Bronchial epithelial cell (primary cell): ENCODE measurements around the gene MARCHF7. TPM values are rescaled to one million over a fixed set of nuclear protein-coding genes. Genes with fewer than 3 reads are reported as not detected.

Experiments used
- DNase-seq: peaks from one replicate; pipeline ENCODE4 v3.0.0-alpha.2; 2010; ENCODE audit warnings: low read depth
- FAIRE-seq: peaks from 2 replicates; lab custom pipeline; 2011; peaks lifted over from hg19 to GRCh38; lab: Jason Lieb, UNC
- H3K27me3 ChIP-seq: 2 replicates; pipeline ENCODE4 v1.5.1; 2011; ENCODE audit warnings: low read length; ENCODE audit not compliant: control insufficient read depth, insufficient read depth
- H3K36me3 ChIP-seq: 2 replicates; pipeline ENCODE4 v1.5.1; 2011; ENCODE audit warnings: low read length; ENCODE audit not compliant: control insufficient read depth, insufficient read depth
- H3K4me3 ChIP-seq: 2 replicates; pipeline ENCODE4 v1.5.1; 2011; ENCODE audit warnings: mild to moderate bottlenecking, low read depth, low read length, control low read depth
- CTCF ChIP-seq: IDR thresholded peaks from 2 replicates; pipeline ENCODE4 v1.5.1; 2011; ENCODE audit warnings: mild to moderate bottlenecking, moderate library complexity, low read length, control low read depth, inconsistent platforms; ENCODE audit not compliant: insufficient read depth, severe bottlenecking
- total RNA-seq: library from RNA; depleted of rRNA; stranded (reverse); fragments of >200 nt; gene quantifications from 2 replicates; pipeline ENCODE4 v1.2.1, GENCODE V29; 2014

MARCHF7 gene
- total RNA-seq, 1 donor from 2014 or later, result 103 TPM

GRCh38 chr2:159684796-159685195 lies 27.5 kb upstream of the MARCHF7 start:
- no peaks in the 10 kb centered on the region for H3K36me3 ChIP-seq
- H3K27me3 ChIP-seq, result no peaks in the 10 kb centered on the region
- DNase-seq (peak; percentile 87), FAIRE-seq (no peak)
- no peak overlapping the region for H3K4me3 ChIP-seq
- TF ChIP-seq CTCF, result no peak

GRCh38 chr2:159694500-159695040 lies 17.7 kb upstream of the MARCHF7 start:
- TF ChIP-seq CTCF, result no peak
- H3K36me3 ChIP-seq, result no peaks in the 10 kb centered on the region
- FAIRE-seq, result no peak
- DNase-seq, result no peak
- no peaks in the 10 kb centered on the region for H3K27me3 ChIP-seq
- H3K4me3 ChIP-seq, result no peak overlapping the region

- Histone ChIP-seq H3K36me3 (no peaks in the 10 kb centered on the region), H3K27me3 (no peaks in the 10 kb centered on the region), H3K4me3 (no peak overlapping the region)
- no peak for TF ChIP-seq CTCF
- FAIRE-seq (no peak), DNase-seq (no peak)
These were observed 16.4 kb upstream of the MARCHF7 start for GRCh38 chr2:159695795-159696448.

GRCh38 chr2:159703491-159703890 lies 8.8 kb upstream of the MARCHF7 start:
- no peak for DNase-seq

GRCh38 chr2:159706385-159706980 lies 5.8 kb upstream of the MARCHF7 start:
- H3K4me3 ChIP-seq, result no peak overlapping the region
- no peak for TF ChIP-seq CTCF
- no peaks in the 10 kb centered on the region for H3K36me3 ChIP-seq
- no peaks in the 10 kb centered on the region for H3K27me3 ChIP-seq
- FAIRE-seq (no peak), DNase-seq (no peak)

More at GRCh38 chr2:159703491-159703890, 8.8 kb upstream of the MARCHF7 start:
- H3K27me3 ChIP-seq, result no peaks in the 10 kb centered on the region
- FAIRE-seq, result no peak
- TF ChIP-seq CTCF, result no peak
- H3K36me3 ChIP-seq, result no peaks in the 10 kb centered on the region
- H3K4me3 ChIP-seq, result no peak overlapping the region
